ENCODE results near the gene OR2AT4. TPM values are rescaled to one million over a fixed set of nuclear protein-coding genes. Genes with fewer than 3 reads are reported as not detected.
"Not testable (repeated sequence)": the region's sequence is repeated elsewhere in the genome, so short reads cannot be mapped to it uniquely, and the experiment has no call there.

The OR2AT4 gene
- total RNA-seq, 1 donor from 2014 or later, result not detected

DNA sequence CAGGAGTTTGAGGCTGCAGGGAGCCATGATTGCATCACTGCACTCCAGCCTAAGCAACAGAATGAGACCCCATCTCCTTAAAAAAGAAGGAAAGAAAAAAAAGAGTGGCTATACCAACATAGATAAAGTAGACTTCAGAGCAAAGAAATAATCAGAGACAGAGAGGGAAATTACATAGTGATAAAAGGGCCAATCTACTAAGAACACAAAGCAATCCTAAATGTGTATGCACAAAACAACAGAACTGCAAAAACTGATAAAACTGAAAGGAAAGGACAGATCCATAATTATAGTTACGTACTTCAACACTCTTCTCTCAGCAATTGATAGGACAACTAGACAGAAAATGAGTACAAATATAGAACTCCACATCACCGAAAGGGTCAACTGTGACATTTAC lies 17.8 kb upstream of the OR2AT4 start:
- TF ChIP-seq, protein P1, sequence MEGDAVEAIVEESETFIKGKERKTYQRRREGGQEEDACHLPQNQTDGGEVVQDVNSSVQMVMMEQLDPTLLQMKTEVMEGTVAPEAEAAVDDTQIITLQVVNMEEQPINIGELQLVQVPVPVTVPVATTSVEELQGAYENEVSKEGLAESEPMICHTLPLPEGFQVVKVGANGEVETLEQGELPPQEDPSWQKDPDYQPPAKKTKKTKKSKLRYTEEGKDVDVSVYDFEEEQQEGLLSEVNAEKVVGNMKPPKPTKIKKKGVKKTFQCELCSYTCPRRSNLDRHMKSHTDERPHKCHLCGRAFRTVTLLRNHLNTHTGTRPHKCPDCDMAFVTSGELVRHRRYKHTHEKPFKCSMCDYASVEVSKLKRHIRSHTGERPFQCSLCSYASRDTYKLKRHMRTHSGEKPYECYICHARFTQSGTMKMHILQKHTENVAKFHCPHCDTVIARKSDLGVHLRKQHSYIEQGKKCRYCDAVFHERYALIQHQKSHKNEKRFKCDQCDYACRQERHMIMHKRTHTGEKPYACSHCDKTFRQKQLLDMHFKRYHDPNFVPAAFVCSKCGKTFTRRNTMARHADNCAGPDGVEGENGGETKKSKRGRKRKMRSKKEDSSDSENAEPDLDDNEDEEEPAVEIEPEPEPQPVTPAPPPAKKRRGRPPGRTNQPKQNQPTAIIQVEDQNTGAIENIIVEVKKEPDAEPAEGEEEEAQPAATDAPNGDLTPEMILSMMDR (IDR thresholded peaks at IDR 0.05; ENCODE audit: partially characterized antibody, unreplicated experiment), result no peak
- DNase-seq, result no peak
- Mint-ChIP-seq H3K36me3 (ENCODE audit: unreplicated experiment) (peaks cover 8% of the 10 kb centered on the region), H3K4me3 (ENCODE audit: unreplicated experiment) (no peak overlapping the region), H3K4me1 (ENCODE audit: low read depth, unreplicated experiment) (no peaks in the 10 kb centered on the region), H3K27me3 (ENCODE audit: unreplicated experiment) (no peaks in the 10 kb centered on the region), H3K27ac (ENCODE audit: unreplicated experiment) (no peak overlapping the region), H3K9me3 (ENCODE audit: unreplicated experiment) (no peaks in the 10 kb centered on the region)

DNA sequence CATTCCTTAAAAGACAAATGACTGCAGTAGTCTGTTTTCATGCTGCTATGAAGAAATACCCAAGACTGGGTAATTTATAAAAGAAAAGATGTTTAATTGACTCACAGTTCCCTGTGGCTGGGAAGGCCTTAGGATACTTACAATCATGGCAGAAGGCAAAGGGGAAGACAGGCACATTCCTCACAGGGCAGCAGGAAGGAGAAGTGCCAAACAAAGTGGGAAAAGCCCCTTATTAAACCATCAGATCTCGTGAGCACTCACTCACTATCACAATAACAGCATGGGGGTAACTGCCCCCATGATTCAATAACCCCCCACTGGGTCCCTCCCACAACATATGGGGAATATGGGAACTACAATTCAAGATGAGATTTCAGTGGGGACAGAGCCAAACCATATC lies 16.4 kb upstream of the OR2AT4 start:
- no peaks in the 10 kb centered on the region for H3K36me3 Mint-ChIP-seq (ENCODE audit: unreplicated experiment)
- H3K27ac Mint-ChIP-seq (ENCODE audit: unreplicated experiment), result no peak overlapping the region
- TF ChIP-seq, protein P1 (IDR thresholded peaks at IDR 0.05; ENCODE audit: partially characterized antibody, unreplicated experiment), result no peak
- H3K27me3 Mint-ChIP-seq (ENCODE audit: unreplicated experiment), result no peaks in the 10 kb centered on the region
- H3K4me3 Mint-ChIP-seq (ENCODE audit: unreplicated experiment), result no peak overlapping the region
- no peak for DNase-seq
- no peaks in the 10 kb centered on the region for H3K4me1 Mint-ChIP-seq (ENCODE audit: low read depth, unreplicated experiment)
- no peaks in the 10 kb centered on the region for H3K9me3 Mint-ChIP-seq (ENCODE audit: unreplicated experiment)

DNA sequence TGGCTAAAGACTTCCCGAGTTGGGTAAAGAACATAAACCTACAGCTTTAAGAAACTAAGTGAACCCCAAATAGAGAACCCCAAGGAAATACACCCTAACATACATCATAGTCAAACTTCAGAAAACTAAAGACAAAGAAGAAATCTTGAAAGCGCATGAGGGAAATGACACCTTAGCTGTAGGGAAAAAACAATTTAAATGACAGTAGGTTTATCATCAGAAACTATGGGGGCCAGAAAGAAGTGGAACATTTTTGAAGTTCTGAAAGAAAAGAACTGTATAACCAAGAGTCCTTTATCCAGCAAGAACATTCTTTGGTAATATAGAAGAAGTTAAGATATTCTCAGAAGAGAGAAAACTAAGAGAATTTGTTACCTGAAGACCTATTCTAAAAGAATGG lies 15.5 kb upstream of the OR2AT4 start:
- no peaks in the 10 kb centered on the region for H3K27me3 Mint-ChIP-seq (ENCODE audit: unreplicated experiment)
- H3K27ac Mint-ChIP-seq (ENCODE audit: unreplicated experiment), result no peak overlapping the region
- no peaks in the 10 kb centered on the region for H3K36me3 Mint-ChIP-seq (ENCODE audit: unreplicated experiment)
- no peaks in the 10 kb centered on the region for H3K4me1 Mint-ChIP-seq (ENCODE audit: low read depth, unreplicated experiment)
- DNase-seq, result no peak
- no peak overlapping the region for H3K4me3 Mint-ChIP-seq (ENCODE audit: unreplicated experiment)
- TF ChIP-seq, protein P1 (IDR thresholded peaks at IDR 0.05; ENCODE audit: partially characterized antibody, unreplicated experiment), result no peak
- no peaks in the 10 kb centered on the region for H3K9me3 Mint-ChIP-seq (ENCODE audit: unreplicated experiment)

DNA sequence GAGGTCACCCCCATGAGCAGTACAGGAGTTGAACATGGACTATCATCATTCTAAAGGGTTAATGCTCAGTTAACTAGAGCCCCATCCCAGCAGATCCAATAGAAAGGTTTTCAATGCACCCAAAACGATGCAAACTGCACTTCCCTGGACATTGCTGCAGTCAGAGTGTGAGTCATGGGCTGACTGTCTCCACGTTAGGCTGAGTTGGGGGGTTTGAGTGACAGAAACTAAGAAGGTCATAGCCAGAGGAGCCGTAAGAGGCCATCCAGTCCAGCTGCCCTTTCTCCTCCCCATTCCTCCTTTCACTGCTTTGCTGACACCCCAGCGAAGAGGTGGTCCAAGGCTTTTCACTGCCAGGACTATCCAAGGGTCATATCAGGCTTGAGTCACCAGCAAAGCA lies 10.5 kb upstream of the OR2AT4 start:
- Mint-ChIP-seq H3K36me3 (ENCODE audit: unreplicated experiment) (no peaks in the 10 kb centered on the region), H3K27ac (ENCODE audit: unreplicated experiment) (no peak overlapping the region), H3K4me1 (ENCODE audit: low read depth, unreplicated experiment) (no peaks in the 10 kb centered on the region), H3K27me3 (ENCODE audit: unreplicated experiment) (peaks cover 2% of the 10 kb centered on the region), H3K9me3 (ENCODE audit: unreplicated experiment) (no peaks in the 10 kb centered on the region), H3K4me3 (ENCODE audit: unreplicated experiment) (no peak overlapping the region)
- TF ChIP-seq, protein P1 (IDR thresholded peaks at IDR 0.05; ENCODE audit: partially characterized antibody, unreplicated experiment), result no peak
- no peak for DNase-seq

DNA sequence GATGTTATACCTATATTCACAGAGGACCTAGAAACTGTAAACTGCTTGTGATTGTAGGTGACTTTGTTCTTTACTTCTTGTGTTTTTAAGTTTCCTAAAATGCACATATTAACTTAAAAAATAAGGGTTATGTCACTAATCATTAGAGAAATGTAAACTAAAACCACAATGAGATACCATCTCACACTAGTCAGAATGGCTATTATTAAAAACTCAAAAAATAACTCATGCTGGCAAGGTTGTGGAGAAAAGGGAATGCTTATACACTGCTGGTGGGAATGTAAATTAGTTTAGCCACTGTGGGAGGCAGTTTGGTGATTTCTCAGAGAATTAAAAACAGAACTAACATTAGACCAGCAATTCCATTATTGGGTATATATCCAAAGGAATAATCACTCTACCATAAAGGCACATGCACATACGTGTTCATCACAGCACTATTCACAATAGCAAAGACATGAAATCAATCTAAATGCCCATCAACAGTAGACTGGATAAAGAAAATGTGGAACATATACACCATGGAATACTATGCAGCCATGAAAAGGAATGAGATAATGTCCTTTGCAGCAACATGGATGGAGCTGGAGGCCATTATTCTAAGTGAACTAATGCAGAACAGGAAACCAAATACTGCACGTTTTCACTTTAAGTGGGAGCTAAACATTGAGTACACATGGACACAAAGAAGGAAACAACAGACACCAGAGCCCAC lies 9.4 kb upstream of the OR2AT4 start:
- DNase-seq; H3K4me3 Mint-ChIP-seq (ENCODE audit: unreplicated experiment); H3K27me3 Mint-ChIP-seq (ENCODE audit: unreplicated experiment); H3K27ac Mint-ChIP-seq (ENCODE audit: unreplicated experiment); H3K4me1 Mint-ChIP-seq (ENCODE audit: low read depth, unreplicated experiment); H3K9me3 Mint-ChIP-seq (ENCODE audit: unreplicated experiment); H3K36me3 Mint-ChIP-seq (ENCODE audit: unreplicated experiment): not testable (repeated sequence)
